Fibroblast of pulmonary artery (primary cell): ENCODE measurements around the gene PTPN11.

ENCODE experiments used
- DNase-seq: peaks from one replicate; pipeline ENCODE4 v3.0.0-alpha.2; 2010; ENCODE audit warnings: low read depth
- H3K4me3 ChIP-seq: replicated peaks from 2 replicates; pipeline ENCODE4 v1.5.1; 2011; ENCODE audit warnings: low read depth, mild to moderate bottlenecking, control low read depth, low read length, moderate library complexity
- CTCF ChIP-seq: IDR thresholded peaks from 2 replicates; pipeline ENCODE4 v1.5.1; 2011; ENCODE audit warnings: mild to moderate bottlenecking, control low read depth, low read length, inconsistent platforms; ENCODE audit errors: missing control alignments

Gene PTPN11

GRCh38 chr12:112533528-112533927 is 114.8 kb downstream of the PTPN11 start:
- no peak for DNase-seq
- no peak for TF ChIP-seq CTCF
- no peak overlapping the region for H3K4me3 ChIP-seq

GRCh38 chr12:112535017-112535416 is 116.3 kb downstream of the PTPN11 start:
- no peak for DNase-seq
- H3K4me3 ChIP-seq, result no peak overlapping the region
- no peak for TF ChIP-seq CTCF

- H3K4me3 ChIP-seq, result no peak overlapping the region
- TF ChIP-seq CTCF, result no peak
- no peak for DNase-seq
These were observed 117.1 kb downstream of the PTPN11 start for GRCh38 chr12:112535637-112536366.

- no peak for TF ChIP-seq CTCF
- H3K4me3 ChIP-seq, result no peak overlapping the region
- no peak for DNase-seq
These were observed 117.6 kb downstream of the PTPN11 start for GRCh38 chr12:112536367-112536730.

GRCh38 chr12:112537710-112538396 is 119.1 kb downstream of the PTPN11 start:
- no peak overlapping the region for H3K4me3 ChIP-seq
- no peak for TF ChIP-seq CTCF
- DNase-seq, result peak; percentile 15

- H3K4me3 ChIP-seq, result no peak overlapping the region
- DNase-seq, result no peak
- no peak for TF ChIP-seq CTCF
These were observed 120.0 kb downstream of the PTPN11 start for GRCh38 chr12:112538740-112539139.

GRCh38 chr12:112539221-112539620 is 120.5 kb downstream of the PTPN11 start:
- no peak for DNase-seq
- TF ChIP-seq CTCF, result peak; percentile 8

More at GRCh38 chr12:112539221-112539620, 120.5 kb downstream of the PTPN11 start:
- H3K4me3 ChIP-seq, result no peak overlapping the region
